GM21825 (cell line): Measurements from ENCODE around the gene HDAC9.
A peak's percentile ranks its signal among the peaks of the same experiment; 100 is the strongest.

Source experiments
- ATAC-seq: cut with Tn5 transposase; IDR thresholded peaks from one replicate; pipeline ENCODE4 v1.9.1; 2021; ENCODE audit warnings: mild to moderate bottlenecking, moderate library complexity; ENCODE audit not compliant: unreplicated experiment

The HDAC9 gene

DNA sequence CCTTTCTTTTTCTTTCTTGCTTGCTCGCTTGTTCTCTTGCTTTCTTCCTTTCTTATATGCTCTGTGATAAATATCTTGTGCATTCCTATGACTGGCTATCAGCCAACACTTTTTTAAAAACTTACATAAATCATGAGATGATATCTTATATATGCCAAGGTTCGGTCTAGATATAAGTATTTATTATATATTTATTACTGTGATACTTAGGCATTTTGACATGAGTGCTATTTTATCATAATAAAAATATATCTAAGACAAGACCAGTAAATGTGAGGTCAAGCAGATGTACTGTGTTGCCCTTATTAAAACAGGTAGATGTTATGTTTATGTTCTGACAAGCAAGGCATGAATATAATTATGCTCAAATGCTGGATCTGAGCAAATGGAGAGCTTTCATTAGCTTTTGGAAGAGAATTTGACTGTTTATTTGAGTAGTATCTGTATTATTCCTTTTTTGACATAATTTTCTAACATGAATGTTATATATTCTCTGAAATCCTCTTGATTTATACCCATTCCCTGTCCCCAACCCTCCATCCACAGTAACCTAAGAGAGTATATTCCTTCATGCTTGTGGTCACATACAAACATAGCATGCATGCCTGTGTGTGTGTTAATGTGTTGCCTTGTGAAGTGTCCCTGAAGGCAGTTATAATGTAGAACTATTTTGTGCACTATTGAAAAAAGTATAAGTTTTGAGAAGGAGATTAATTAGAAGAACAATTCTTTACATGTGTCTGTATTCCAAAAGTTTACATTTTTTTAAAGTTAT, 158.0 kb downstream of the HDAC9 start:
- ATAC-seq, result no peak

DNA sequence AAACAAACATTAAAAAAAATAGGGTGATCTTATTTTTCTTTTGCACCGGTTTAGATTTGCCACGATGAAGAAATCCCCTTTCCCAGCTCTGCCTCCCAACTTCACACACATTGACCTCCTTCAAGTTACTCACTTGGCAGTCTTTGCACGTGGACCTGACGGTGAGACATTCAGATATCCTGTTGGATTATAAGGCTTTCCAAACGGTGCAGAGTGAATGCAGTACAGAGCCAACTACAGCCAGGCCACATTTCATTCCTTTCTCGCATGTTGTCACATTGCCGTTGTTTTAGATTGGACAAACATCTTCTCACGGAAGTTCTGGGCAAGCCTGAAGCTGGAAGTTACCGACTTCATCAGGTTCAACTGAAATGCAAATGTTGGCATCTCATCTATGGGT, 159.2 kb downstream of the HDAC9 start:
- ATAC-seq, result no peak

DNA sequence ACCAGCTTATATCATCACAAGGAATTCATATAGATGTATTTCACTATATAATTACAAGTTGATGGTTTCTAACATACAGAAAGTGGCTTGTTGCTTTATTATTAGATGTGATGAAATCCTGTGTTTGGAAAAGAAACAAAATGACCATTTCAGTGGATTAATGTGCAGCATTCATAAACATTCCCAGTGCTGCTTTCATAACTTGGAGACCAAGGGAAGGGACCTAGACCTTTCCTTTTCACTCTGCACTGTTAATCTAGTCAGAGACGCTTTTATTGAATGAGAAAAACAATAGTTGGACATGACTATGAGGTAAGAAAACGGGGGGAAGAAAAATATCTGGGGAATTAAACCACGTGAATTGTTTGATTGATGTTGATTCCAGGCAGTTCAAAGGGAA, 160.0 kb downstream of the HDAC9 start:
- ATAC-seq, result no peak

DNA sequence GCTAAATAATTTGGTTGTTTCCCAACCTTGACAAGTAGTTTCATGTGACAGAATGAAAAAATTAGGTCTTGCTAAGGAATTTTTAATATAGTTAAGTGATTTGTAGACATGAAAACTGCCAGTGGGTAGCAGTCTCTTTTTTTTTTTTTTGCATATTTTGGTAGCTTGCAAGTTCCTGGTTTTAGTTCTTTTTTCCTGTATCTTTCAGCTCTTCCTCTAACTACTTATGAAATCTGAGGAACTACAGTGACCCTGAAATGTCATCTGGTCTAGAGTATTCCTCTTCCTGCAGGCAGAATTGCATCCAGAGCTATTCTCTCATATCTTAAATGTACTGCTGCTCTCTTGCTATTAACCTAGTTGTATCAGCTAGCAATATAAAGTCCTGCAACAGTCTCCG, 160.4 kb downstream of the HDAC9 start:
- no peak for ATAC-seq

DNA sequence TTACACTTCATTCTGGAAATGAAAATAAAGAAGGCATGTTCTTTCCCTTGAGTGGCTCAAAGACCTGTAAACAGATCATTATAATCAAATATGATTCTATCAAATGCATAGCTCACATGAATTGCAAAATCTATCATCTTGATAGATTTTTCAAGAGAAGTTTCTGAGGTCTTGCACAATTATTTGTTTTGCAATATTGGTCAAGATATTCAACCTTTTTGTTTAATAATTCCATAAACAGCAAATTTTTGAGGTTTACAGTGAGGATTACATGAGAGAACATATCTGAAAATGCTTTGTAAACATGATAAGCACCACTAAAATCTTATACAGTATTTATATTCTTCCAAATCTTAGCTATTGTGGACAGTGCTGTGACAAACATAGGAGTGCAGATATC, 160.8 kb downstream of the HDAC9 start:
- ATAC-seq, result no peak

DNA sequence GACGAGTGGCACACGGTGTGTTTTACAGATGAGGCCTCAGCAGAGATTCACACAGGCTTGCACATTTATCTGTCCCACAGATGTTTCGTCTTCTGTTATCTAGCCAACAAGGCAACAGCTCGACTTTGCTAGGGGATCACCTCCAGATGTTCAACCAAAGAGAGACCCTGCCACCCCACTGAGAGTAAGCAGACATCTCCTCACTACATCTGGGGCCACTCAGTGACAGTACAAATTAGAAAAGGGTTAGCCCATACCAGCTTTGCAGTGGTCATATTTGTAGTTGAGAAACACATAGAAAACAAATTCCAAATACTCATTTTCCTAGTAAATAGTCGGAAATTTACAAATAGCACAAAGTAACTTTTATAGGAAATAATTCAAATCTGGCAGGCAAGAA, 164.2 kb downstream of the HDAC9 start:
- ATAC-seq, result no peak

DNA sequence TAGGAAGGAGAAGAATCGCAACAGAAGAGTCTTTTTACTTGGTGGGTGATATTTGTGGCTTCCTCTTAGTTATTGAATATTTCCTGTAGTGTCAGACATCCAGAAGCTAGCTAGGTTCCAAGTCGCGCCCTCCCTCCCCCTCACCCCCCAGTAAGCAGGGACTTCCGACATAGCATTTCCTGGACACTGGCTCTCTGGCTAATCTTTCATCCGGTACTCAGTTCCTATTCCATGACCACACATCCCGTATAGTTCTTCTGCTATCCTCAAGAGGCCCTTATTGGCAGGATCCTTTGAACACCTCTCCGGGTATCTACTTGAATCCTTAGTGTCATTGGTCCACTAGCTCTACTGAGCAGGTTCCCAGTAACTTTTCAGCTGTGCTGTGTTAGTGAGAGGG, 167.8 kb downstream of the HDAC9 start:
- no peak for ATAC-seq

DNA sequence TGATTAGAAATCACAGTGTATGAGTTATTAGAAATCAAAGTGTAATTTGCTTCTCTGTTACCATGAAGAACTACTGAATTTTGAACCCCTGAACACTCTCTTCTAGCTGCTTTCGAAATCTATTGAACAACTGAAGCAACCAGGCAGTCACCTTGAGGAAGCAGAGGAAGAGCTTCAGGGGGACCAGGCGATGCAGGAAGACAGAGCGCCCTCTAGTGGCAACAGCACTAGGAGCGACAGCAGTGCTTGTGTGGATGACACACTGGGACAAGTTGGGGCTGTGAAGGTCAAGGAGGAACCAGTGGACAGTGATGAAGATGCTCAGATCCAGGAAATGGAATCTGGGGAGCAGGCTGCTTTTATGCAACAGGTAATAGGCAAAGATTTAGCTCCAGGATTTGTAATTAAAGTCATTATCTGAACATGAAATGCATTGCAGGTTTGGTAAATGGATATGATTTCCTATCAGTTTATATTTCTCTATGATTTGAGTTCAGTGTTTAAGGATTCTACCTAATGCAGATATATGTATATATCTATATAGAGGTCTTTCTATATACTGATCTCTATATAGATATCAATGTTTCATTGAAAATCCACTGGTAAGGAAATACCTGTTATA, 170.7 kb downstream of the HDAC9 start:
- ATAC-seq, result peak; percentile 99

DNA sequence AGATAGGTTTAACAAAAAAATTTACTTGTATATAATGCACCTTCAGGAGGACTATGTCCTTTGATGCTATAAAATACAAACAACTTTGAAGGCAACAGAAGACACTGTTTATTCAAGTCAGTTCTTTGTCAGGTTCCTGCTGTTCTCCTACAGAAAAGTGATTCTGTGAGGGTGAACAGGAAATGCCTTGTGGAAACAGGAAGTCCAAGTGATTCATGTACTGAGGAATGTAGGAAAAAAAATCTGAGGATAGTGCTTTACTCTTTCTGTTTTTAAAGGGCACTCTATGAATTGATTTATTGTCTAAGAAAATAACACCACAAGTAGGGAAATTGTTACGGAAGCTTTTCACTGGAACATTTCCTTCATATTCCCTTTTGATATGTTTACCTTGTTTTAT, 171.9 kb downstream of the HDAC9 start:
- ATAC-seq, result no peak

DNA sequence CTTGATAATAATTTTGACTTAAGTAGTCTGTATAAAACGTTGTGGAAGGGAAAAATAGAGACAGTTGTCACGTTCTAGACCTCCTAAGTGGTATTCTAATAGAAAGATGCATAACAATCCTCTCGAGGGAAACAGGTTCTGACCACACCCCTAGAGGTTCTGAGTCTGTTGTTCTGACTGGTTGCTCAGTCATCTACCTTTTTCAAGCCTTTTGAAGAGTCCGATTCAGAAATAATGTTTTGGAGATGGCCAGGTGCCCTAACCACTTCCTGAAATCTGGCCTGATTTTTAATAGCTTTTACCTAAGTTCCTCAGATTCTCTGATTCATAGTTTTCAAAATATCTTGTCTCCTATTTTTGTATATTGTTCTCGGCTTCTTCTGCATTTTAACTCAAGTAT, 175.6 kb downstream of the HDAC9 start:
- no peak for ATAC-seq

DNA sequence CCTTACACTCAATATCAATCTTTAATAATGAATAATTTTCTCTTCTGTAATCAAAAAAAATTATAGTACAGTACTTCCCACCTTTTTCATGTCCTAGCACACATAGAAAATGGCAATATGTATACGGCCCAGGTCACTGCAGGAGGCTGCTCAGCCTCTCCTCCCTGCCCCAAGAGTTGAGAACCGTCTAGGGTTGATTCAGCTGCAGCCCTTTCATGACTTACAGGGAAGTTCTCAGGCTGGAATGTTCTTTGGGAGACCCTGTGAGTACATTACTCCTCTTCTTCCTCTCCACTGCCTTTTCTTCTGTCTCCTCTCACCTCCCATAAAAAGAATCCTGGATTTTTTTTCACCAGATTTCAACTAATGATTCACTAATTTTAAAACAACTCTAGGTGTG, 180.0 kb downstream of the HDAC9 start:
- no peak for ATAC-seq

DNA sequence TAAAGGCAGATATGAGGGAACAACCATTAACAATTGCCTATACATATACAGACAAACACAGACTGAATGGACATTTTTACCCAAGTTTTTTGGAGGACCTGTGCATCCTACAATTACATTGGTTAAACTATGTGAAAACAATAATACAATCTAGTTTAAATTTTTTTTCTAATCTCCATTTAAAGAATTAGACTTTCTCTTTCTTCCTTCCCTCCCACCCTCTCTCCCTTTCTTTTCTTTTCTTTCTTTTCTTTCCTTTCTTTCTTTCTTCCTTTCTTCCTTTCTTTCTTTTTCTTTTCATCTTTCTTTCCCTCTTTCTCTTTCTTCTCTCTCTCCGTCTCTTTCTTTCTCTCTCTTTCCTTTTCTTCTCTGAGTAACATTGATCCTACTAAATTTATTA, 183.7 kb downstream of the HDAC9 start:
- ATAC-seq, result no peak

DNA sequence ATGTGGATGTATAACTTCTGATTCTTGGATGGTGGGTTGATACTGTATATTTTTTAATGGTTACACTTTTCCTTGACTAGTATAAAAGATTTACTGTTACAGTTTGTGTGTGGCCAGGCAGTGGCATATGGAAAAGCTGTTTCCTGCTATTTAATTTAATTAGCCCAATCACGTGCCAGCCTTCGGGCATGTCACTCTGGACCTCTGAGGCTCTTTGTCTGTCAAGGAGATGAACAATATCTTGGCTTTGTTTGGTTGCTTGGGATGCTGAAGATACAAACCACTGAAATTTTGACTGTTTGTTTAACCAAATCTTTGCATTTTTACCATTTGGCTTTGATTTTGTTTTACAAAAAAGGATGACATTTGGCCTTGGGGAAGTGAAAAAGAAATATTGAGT, 185.0 kb downstream of the HDAC9 start:
- no peak for ATAC-seq

DNA sequence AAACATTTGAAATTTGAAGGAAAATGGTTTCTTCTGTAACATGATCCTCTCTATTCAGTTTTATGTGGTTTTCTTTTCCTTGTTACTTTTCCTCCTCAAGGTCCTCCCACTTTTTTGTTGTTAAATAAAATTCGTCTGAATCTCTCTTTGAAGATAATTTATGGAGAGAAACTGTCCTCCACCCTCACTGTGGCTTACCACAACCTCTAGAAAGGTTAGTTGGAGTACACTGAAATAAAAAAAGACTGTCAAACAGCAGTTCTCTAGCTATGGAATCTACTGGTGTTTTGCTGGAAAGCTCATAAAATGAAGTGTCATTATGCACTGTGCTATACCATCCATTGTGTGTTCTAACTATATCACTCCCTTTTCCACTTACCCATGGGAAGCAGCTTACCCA, 189.4 kb downstream of the HDAC9 start:
- no peak for ATAC-seq

DNA sequence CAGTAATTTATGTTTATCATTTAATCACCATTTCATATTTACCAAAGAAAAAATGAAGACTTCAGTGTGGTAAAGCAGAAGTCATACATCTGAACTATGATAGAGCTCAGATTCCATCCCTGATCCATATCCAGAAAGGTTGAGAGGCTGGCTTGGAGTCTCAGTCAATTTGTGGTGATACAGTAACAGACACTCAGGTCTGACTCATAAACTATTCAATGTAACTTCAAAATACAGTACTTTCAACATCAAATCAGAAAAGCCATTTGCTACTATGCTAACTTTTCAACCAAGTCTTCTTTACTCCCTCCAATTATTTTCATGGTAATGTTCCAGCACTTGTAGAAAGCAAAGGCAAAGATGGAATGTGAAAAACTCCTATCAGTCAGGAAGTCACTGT, 190.4 kb downstream of the HDAC9 start:
- ATAC-seq, result no peak

DNA sequence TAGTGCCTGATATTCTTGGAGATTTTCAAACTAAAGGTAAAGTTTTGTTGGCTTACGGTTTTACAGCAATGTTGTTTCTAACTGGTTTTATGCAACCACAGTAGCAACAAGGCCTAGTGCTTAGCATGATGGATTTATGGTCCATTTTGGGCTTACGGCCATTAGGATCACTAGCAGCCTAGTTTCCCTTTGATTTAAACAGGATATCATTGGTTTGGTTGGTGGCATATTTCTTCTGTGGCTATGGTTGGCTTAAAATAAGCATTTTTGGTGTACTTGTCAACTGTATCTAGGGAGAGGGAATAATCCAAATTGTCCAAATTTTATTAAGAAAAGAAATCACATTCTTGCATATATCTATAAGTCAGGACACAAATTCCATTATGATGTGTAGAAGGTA, 194.0 kb downstream of the HDAC9 start:
- no peak for ATAC-seq

DNA sequence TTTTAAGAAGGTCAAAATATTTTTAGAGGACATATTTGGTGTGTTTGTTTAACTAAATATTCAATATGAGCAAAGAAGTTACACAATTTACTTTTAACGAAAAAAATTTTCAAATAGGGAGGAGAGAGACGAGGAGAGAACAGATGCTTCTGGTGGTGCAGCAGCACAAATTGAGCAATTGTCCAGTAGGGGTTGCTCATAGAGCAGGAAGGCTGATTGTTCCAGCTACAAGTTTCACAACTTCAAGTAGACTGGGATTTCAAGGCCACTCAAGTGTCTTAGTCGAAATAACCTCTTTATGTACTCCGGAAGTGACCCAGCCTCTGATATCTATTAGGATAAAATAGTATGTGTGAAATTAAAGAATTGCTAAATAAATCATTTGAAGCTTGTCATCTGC, 197.9 kb downstream of the HDAC9 start:
- no peak for ATAC-seq

DNA sequence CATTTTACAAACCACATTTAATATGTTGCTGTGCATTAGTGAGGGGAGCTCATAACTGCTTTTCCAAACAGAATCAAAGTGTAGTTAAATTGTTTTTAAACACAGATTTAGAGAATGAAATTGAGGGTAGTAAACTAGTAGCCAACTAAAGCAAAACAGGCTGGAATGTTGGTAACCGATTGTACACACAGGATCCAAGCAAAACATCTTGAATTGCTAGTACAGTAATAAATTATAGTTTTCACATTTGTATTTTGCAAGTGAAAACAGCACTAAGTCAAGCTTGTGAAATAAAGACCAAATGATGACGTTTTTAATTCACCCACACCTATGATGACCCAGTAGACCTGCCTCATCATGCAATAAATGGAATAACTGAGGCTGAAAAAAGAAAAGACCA, 198.3 kb downstream of the HDAC9 start:
- no peak for ATAC-seq

DNA sequence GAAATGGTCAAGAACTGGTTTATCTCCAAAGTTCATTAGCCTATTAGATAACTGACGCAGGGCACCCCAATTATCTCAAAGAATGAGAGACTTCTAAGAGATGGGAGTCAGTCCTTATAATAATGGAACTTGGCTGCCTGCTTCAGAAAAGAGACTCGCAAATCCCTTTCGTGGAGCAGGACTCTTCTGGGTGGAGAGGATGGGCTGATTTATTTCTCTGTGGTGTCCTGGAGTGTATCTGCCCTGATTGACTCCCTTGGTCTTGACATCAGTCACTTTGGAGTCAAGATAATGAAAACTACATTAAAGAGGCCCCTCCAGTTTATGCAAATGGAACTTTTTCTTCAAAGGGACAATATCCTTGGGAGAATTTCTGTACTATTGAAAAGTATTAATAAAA, 198.9 kb downstream of the HDAC9 start:
- no peak for ATAC-seq

DNA sequence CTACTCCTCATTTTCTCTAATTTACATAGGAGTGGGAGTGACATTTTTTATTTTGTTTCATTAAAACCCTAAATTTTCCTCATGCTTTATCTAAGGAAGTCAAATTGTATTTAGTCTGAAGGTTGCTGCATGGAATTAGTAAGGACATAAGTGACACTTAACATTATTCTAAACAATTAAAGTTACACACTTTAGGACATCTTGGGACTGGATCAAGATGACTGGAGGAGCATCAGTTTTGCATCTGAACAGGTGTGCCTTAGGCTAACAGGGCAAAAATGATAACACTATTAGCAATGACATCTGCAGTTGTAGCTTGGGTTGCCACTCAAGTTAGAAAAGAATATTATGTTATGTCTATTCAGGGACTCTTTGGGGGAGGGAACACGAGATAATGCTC, 199.4 kb downstream of the HDAC9 start:
- ATAC-seq, result no peak

DNA sequence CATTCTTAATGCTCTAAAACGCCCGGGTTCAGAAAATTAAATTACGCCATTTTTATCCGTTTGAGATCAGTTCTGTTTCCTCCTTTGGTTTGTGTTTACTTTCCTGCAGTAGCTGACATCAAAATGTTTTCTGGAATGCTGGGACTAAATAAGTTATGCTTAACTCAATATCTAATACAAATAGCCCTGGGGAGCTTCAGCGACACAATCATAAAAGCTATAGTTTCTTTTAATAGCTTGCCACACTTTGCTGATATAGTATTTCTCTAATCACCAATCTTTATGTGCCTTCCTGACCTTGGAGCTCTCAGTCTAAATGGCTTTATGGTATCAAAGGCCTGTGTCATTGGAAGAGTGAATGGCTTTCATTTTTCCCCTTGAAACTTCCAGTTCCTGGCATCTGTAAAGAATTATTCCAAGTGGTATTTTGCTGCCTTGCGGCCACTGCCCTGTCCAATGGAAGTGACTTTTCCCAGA, 202.7 kb downstream of the HDAC9 start:
- no peak for ATAC-seq

DNA sequence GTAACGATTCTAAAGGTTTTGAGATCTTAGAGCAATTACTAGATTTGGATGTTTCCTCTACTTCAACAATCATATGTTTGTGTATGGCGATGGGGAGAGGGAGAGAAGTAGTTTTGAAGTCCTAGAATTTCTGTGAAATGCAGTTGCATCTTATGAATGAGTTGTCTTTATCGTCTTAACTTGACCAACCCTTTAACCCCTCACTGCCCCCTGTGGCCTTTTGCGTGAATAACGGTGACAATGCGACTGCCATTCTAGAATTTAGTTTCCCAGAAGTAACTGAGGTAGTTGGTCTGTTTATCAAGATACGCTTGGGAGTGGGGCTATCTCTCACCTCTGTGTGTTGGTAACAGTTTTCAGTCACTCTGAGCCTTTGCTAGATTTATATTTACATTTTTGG, 204.6 kb downstream of the HDAC9 start:
- no peak for ATAC-seq
